H54 (cell line): ENCODE data around the gene GINS2.

Experiments
- DNase-seq: peaks from one replicate; pipeline ENCODE4 v3.0.0; 2011; ENCODE audit warnings: low spot score, mixed read lengths; ENCODE audit not compliant: insufficient read length
- FAIRE-seq: peaks from 3 replicates; lab custom pipeline; 2011; peaks lifted over from hg19 to GRCh38; lab: Jason Lieb, UNC
- POLR2A ChIP-seq: IDR thresholded peaks from 2 replicates; pipeline ENCODE4 v1.6.1; 2011; ENCODE audit warnings: low read depth, mild to moderate bottlenecking, low read length

Gene GINS2

DNA sequence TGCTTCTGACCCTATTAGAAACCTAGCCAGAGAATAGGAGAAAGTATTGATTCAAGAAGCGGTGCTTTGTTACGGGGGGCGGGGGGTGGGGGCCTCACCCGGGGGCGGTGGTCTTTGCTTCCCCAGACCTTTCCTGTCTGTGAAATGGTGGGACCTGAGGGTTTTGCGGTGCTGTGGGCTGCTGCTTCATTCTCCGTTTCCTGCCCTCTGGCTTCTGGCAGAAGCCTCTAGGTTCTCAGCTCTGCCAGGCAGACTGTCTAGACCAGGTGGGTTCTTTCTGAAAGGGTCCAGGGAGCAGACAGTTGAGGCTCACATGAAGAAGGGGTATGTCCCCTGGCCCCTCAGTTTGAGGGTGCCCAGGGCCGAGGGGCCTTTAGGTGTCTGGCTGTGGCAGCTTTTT, 61.7 kb downstream of the GINS2 start:
- DNase-seq, result no peak
- TF ChIP-seq POLR2A, result no peak
- no peak for FAIRE-seq
